OCI-LY1 (cell line): ENCODE measurements around the gene SEMA4G.

Source experiments
- EZH2 ChIP-seq: fragments of 200-600 bp; sonication (generic), shearing (Covaris generic); IDR thresholded peaks from 2 replicates; pipeline ENCODE4 v1.8.0; 2017; ENCODE audit warnings: borderline replicate concordance, mixed run types, mild to moderate bottlenecking, antibody characterized with exemption, low read length, moderate library complexity, mixed read lengths
- TF ChIP-seq, protein P1 (sequence below): fragments of 200-600 bp; sonication (generic), shearing (Covaris generic); IDR thresholded peaks from 2 replicates; pipeline ENCODE4 v1.5.1; 2017; ENCODE audit warnings: mild to moderate bottlenecking, antibody characterized with exemption, low read length, moderate library complexity, mixed read lengths

DNA sequence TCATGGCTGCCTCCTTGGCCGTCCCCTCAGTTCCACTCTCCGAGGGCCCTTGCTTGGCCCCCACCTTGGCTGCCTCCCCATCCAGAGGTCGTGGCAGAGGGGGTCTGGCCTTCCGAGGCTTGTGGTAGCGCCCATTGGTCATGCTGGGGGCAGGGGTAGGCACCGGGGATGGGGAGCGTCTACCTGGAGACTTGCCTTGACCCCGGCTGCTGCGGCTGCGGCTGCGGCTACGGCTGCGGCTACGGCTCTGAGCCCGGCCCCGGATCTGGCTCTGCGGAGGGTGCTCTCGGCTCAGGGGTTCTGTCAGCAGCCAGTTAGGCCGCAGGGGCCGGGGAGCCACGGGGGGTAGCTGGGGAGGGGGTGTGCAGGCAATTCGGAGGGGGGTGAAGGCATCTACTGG lies 41.0 kb downstream of the SEMA4G start:
- TF ChIP-seq, protein P1, sequence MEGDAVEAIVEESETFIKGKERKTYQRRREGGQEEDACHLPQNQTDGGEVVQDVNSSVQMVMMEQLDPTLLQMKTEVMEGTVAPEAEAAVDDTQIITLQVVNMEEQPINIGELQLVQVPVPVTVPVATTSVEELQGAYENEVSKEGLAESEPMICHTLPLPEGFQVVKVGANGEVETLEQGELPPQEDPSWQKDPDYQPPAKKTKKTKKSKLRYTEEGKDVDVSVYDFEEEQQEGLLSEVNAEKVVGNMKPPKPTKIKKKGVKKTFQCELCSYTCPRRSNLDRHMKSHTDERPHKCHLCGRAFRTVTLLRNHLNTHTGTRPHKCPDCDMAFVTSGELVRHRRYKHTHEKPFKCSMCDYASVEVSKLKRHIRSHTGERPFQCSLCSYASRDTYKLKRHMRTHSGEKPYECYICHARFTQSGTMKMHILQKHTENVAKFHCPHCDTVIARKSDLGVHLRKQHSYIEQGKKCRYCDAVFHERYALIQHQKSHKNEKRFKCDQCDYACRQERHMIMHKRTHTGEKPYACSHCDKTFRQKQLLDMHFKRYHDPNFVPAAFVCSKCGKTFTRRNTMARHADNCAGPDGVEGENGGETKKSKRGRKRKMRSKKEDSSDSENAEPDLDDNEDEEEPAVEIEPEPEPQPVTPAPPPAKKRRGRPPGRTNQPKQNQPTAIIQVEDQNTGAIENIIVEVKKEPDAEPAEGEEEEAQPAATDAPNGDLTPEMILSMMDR = no peak
- no peak for TF ChIP-seq EZH2
